H9 (cell line): Measurements from ENCODE around the gene RASA3. TPM values are rescaled to one million over a fixed set of nuclear protein-coding genes. Genes with fewer than 3 reads are reported as not detected.
A peak's percentile ranks its signal among the peaks of the same experiment; 100 is the strongest.

Experiments used
- DNase-seq: peaks from one replicate; pipeline ENCODE4 v3.0.0-alpha.2; 2017
- H2AFZ ChIP-seq: one replicate; pipeline ENCODE4 v1.6.1; 2013; ENCODE audit warnings: mild to moderate bottlenecking, low read length, control low read depth, moderate library complexity
- H2AK5ac ChIP-seq: 2 replicates; pipeline ENCODE4 v1.6.1; 2013; ENCODE audit warnings: low read length, control low read depth, mixed read lengths; ENCODE audit not compliant: insufficient read length
- H2BK120ac ChIP-seq: one replicate; pipeline ENCODE4 v1.6.1; 2013; ENCODE audit warnings: low read depth, mild to moderate bottlenecking, low read length, control low read depth, inconsistent platforms; ENCODE audit not compliant: poor library complexity, severe bottlenecking
- H2BK12ac ChIP-seq: 2 replicates; pipeline ENCODE4 v1.6.1; 2013; ENCODE audit warnings: low read length, control low read depth, mixed read lengths, low read depth; ENCODE audit not compliant: insufficient read length
- H2BK15ac ChIP-seq: 2 replicates; pipeline ENCODE4 v1.6.1; 2013; ENCODE audit warnings: low read depth, low read length, control low read depth
- H2BK20ac ChIP-seq: one replicate; pipeline ENCODE4 v1.6.1; 2013; ENCODE audit warnings: low read depth, mild to moderate bottlenecking, low read length, control low read depth, inconsistent platforms; ENCODE audit not compliant: poor library complexity, severe bottlenecking
- H2BK5ac ChIP-seq: 2 replicates; pipeline ENCODE4 v1.6.1; 2013; ENCODE audit warnings: low read length, control low read depth, mixed read lengths; ENCODE audit not compliant: insufficient read length
- H3K14ac ChIP-seq: 2 replicates; pipeline ENCODE4 v1.6.1; 2013; ENCODE audit warnings: low read length, control low read depth; ENCODE audit not compliant: insufficient read depth
- H3K18ac ChIP-seq: 2 replicates; pipeline ENCODE4 v1.6.1; 2013; ENCODE audit warnings: low read depth, mild to moderate bottlenecking, mixed read lengths, low read length, control low read depth; ENCODE audit not compliant: insufficient read length
- H3K23ac ChIP-seq: 2 replicates; pipeline ENCODE4 v1.6.1; 2013; ENCODE audit warnings: low read length, control low read depth, mixed read lengths, low read depth; ENCODE audit not compliant: insufficient read length
- H3K23me2 ChIP-seq: 2 replicates; pipeline ENCODE4 v1.6.1; 2013; ENCODE audit warnings: low read depth, mild to moderate bottlenecking, mixed read lengths, low read length, control low read depth; ENCODE audit not compliant: insufficient read length, poor library complexity, severe bottlenecking
- H3K27ac ChIP-seq: 2 replicates; pipeline ENCODE4 v1.5.1; 2013; ENCODE audit warnings: low read length, control low read depth, mixed read lengths, low read depth; ENCODE audit not compliant: insufficient read length
- H3K27me3 ChIP-seq: 2 replicates; pipeline ENCODE4 v1.6.1; 2013; ENCODE audit warnings: low read length, control low read depth, inconsistent platforms; ENCODE audit not compliant: insufficient read depth
- H3K4ac ChIP-seq: 2 replicates; pipeline ENCODE4 v1.6.1; 2013; ENCODE audit warnings: low read depth, mild to moderate bottlenecking, control low read depth, inconsistent platforms, low read length, moderate library complexity
- H3K4me1 ChIP-seq: 2 replicates; pipeline ENCODE4 v1.6.1; 2013; ENCODE audit warnings: low read length, control low read depth, inconsistent platforms; ENCODE audit not compliant: insufficient read depth
- H3K4me2 ChIP-seq: 2 replicates; pipeline ENCODE4 v1.6.1; 2013; ENCODE audit warnings: low read length, control low read depth, mixed read lengths; ENCODE audit not compliant: insufficient read length, insufficient read depth
- H3K56ac ChIP-seq: 2 replicates; pipeline ENCODE4 v1.6.1; 2013; ENCODE audit warnings: low read depth, mild to moderate bottlenecking, mixed read lengths, low read length, control low read depth; ENCODE audit not compliant: insufficient read length
- H3K79me1 ChIP-seq: 2 replicates; pipeline ENCODE4 v1.6.1; 2013; ENCODE audit warnings: low read depth, mild to moderate bottlenecking, moderate library complexity, low read length, control low read depth, inconsistent platforms; ENCODE audit not compliant: insufficient read depth, poor library complexity, severe bottlenecking
- H3K79me2 ChIP-seq: 2 replicates; pipeline ENCODE4 v1.6.1; 2013; ENCODE audit warnings: low read length, control low read depth, inconsistent platforms; ENCODE audit not compliant: insufficient read depth
- H3K9ac ChIP-seq: 2 replicates; pipeline ENCODE4 v1.6.1; 2013; ENCODE audit warnings: low read length, control low read depth, mixed read lengths; ENCODE audit not compliant: insufficient read length; ENCODE audit errors: extremely low read depth
- H3K9me3 ChIP-seq: one replicate; pipeline ENCODE4 v1.6.1; 2013; ENCODE audit warnings: low read depth, low read length, inconsistent platforms; ENCODE audit not compliant: control insufficient read depth
- H3T11ph ChIP-seq: one replicate; pipeline ENCODE4 v1.6.1; 2013; ENCODE audit warnings: mild to moderate bottlenecking, low read length, control low read depth, inconsistent platforms
- H4K20me1 ChIP-seq: one replicate; pipeline ENCODE4 v1.6.1; 2013; ENCODE audit not compliant: control insufficient read depth, insufficient read length, insufficient read depth
- H4K5ac ChIP-seq: 2 replicates; pipeline ENCODE4 v1.6.1; 2013; ENCODE audit warnings: low read depth, mild to moderate bottlenecking, mixed read lengths, low read length, control low read depth; ENCODE audit not compliant: insufficient read length
- H4K8ac ChIP-seq: replicated peaks from 2 replicates; pipeline ENCODE4 v1.6.1; 2013; ENCODE audit warnings: low read length, control low read depth, mixed read lengths, low read depth; ENCODE audit not compliant: insufficient read length
- H4K91ac ChIP-seq: 2 replicates; pipeline ENCODE4 v1.6.1; 2013; ENCODE audit warnings: low read depth, mild to moderate bottlenecking, moderate library complexity, mixed read lengths, low read length, control low read depth; ENCODE audit not compliant: insufficient read length
- H3K27ac Mint-ChIP-seq, 3 experiments: 2 replicates in 2 of 3; 3 replicates in 1 of 3; pipeline ENCODE4 v1.8.0; 2020 to 2021; ENCODE audit warnings: mixed read lengths in 3 of 3, mild to moderate bottlenecking in 1 of 3, moderate library complexity in 1 of 3
- H3K27me3 Mint-ChIP-seq: 2 replicates; pipeline ENCODE4 v1.8.0; 2021; ENCODE audit warnings: low read depth, mild to moderate bottlenecking, moderate library complexity, mixed read lengths
- H3K36me3 Mint-ChIP-seq, 3 experiments: 2 replicates in 2 of 3; 3 replicates in 1 of 3; pipeline ENCODE4 v1.8.0; 2020 to 2021; ENCODE audit warnings: low read depth in 3 of 3, mixed read lengths in 3 of 3; ENCODE audit not compliant: insufficient read depth in 1 of 3
- H3K4me1 Mint-ChIP-seq, 2 experiments: 2 replicates each; pipeline ENCODE4 v1.8.0; 2020; ENCODE audit warnings: mixed read lengths in 2 of 2
- H3K4me3 Mint-ChIP-seq, 2 experiments: 2 replicates in 1 of 2; 3 replicates in 1 of 2; pipeline ENCODE4 v1.8.0; 2020 to 2021; ENCODE audit warnings: mild to moderate bottlenecking in 2 of 2, mixed read lengths in 2 of 2, moderate library complexity in 1 of 2
- H3K9me3 Mint-ChIP-seq, 2 experiments: 2 replicates in 1 of 2; 3 replicates in 1 of 2; pipeline ENCODE4 v1.8.0; 2020; ENCODE audit warnings: mild to moderate bottlenecking in 2 of 2, mixed read lengths in 2 of 2, moderate library complexity in 1 of 2
- CTCF ChIP-seq: fragments of 200-600 bp; sonication (generic); conservative IDR thresholded peaks from 3 replicates; pipeline ENCODE4 v1.8.0; 2021; ENCODE audit warnings: antibody characterized with exemption, mild to moderate bottlenecking
- WGBS: extraction: QIAGEN DNeasy Blood & Tissue Kit; methylation state at CpG from one replicate; pipeline ENCODE4 v1.1.7; 2013; ENCODE audit warnings: missing lambda C conversion rate, low lambda C conversion rate, mixed read lengths; ENCODE audit not compliant: insufficient read length; ENCODE audit errors: extremely low coverage; 5-methylcytosine and 5-hydroxymethylcytosine counted together
- total RNA-seq: library from RNA; stranded (reverse); gene quantifications from 2 replicates; pipeline ENCODE4 v1.2.1, GENCODE V29; 2021

Gene RASA3
- total RNA-seq, 1 experiment from 2014 or later, result 12.3 TPM

GRCh38 chr13:114027826-114028225 lies 104.6 kb downstream of the RASA3 start:
- no peak for TF ChIP-seq CTCF
- Mint-ChIP-seq H3K27ac (peak overlapping the region in 1 of 3 experiments; percentile 76; a peak in 1 of 7 replicates), H3K9me3 (peaks cover 0 to 6% of the 10 kb centered on the region in 2 experiments; a peak in 1 of 5 replicates)

More at GRCh38 chr13:114027826-114028225, 104.6 kb downstream of the RASA3 start:
- H3K4me2 ChIP-seq, result no peak overlapping the region
- Mint-ChIP-seq H3K36me3 (peaks cover 2 to 15% (median 9%) of the 10 kb centered on the region in 3 experiments; a peak in 6 of 7 replicates), H3K4me1 (peaks cover 3 to 21% of the 10 kb centered on the region in 2 experiments; a peak in 3 of 4 replicates), H3K27me3 (no peaks in the 10 kb centered on the region), H3K4me3 (no peak overlapping the region)
- no peak overlapping the region for H2AK5ac ChIP-seq
- no peak overlapping the region for H4K91ac ChIP-seq
- no peaks in the 10 kb centered on the region for H3K23me2 ChIP-seq
- no peaks in the 10 kb centered on the region for H3K79me2 ChIP-seq
- no peak overlapping the region; the same call in 1 of the 2 replicates for H3K14ac ChIP-seq
- no peaks in the 10 kb centered on the region for H3K9me3 ChIP-seq
- no peak overlapping the region for H2BK5ac ChIP-seq
- no peaks in the 10 kb centered on the region for H3K79me1 ChIP-seq
- no peak overlapping the region for H2BK15ac ChIP-seq
- no peak overlapping the region for H3K56ac ChIP-seq
- H3K9ac ChIP-seq, result no peak overlapping the region
- DNase-seq, result no peak
- no peak overlapping the region for H4K8ac ChIP-seq
- H3K18ac ChIP-seq, result no peak overlapping the region
- no peak overlapping the region for H3K4ac ChIP-seq
- no peak overlapping the region for H2BK12ac ChIP-seq
- H3K27me3 ChIP-seq, result no peaks in the 10 kb centered on the region
- no peak overlapping the region for H2BK20ac ChIP-seq
- no peak overlapping the region for H4K5ac ChIP-seq
- no peaks in the 10 kb centered on the region; the same call in 1 of the 2 replicates for H3K4me1 ChIP-seq
- no peak overlapping the region for H3K23ac ChIP-seq
- H2BK120ac ChIP-seq, result no peak overlapping the region
- H3T11ph ChIP-seq, result no peak overlapping the region
- H3K27ac ChIP-seq, result no peak overlapping the region
- no CpG with 5 or more reads among the region's 21 CpGs for WGBS
- H4K20me1 ChIP-seq, result no peaks in the 10 kb centered on the region
- H2AFZ ChIP-seq, result no peak overlapping the region
